Endodermal cell (in vitro differentiated cells): ENCODE results near the gene SLC39A9. TPM values are rescaled to one million over a fixed set of nuclear protein-coding genes. Genes with fewer than 3 reads are reported as not detected.

Source experiments
- DNase-seq: peaks from one replicate; pipeline ENCODE4 v3.0.0-alpha.2; 2017
- H3K27ac ChIP-seq: 2 replicates; pipeline ENCODE4 v1.5.1; 2013; ENCODE audit warnings: mild to moderate bottlenecking, low read depth, low read length, moderate library complexity
- H3K27me3 ChIP-seq: 2 replicates; pipeline ENCODE4 v1.6.1; 2013; ENCODE audit warnings: mild to moderate bottlenecking, low read length, moderate library complexity; ENCODE audit not compliant: insufficient read depth, control insufficient read depth, poor library complexity, severe bottlenecking
- H3K36me3 ChIP-seq: 2 replicates; pipeline ENCODE4 v1.7.0; 2013; ENCODE audit warnings: mild to moderate bottlenecking, low read length, moderate library complexity; ENCODE audit not compliant: control insufficient read depth, insufficient read depth
- H3K4me1 ChIP-seq: one replicate; pipeline ENCODE4 v1.7.0; 2013; ENCODE audit warnings: low read length; ENCODE audit not compliant: control insufficient read depth, insufficient read depth
- H3K4me3 ChIP-seq: 2 replicates; pipeline ENCODE4 v1.5.1; 2013; ENCODE audit warnings: mild to moderate bottlenecking, low read length, moderate library complexity
- H3K9ac ChIP-seq: 2 replicates; pipeline ENCODE4 v1.6.1; 2013; ENCODE audit warnings: mild to moderate bottlenecking, low read length, moderate library complexity; ENCODE audit not compliant: poor library complexity, severe bottlenecking; ENCODE audit errors: extremely low read depth
- H3K9me3 ChIP-seq: 2 replicates; pipeline ENCODE4 v1.6.1; 2013; ENCODE audit warnings: mild to moderate bottlenecking, low read length, moderate library complexity; ENCODE audit not compliant: control insufficient read depth
- H3K27ac Mint-ChIP-seq: 2 replicates; pipeline ENCODE4 v1.8.0; 2020; ENCODE audit warnings: mixed read lengths
- H3K27me3 Mint-ChIP-seq: 2 replicates; pipeline ENCODE4 v1.8.0; 2021; ENCODE audit warnings: mild to moderate bottlenecking, mixed read lengths; ENCODE audit not compliant: insufficient read depth
- H3K36me3 Mint-ChIP-seq: 2 replicates; pipeline ENCODE4 v1.8.0; 2020; ENCODE audit warnings: low read depth, mixed read lengths
- H3K4me1 Mint-ChIP-seq: 2 replicates; pipeline ENCODE4 v1.8.0; 2020; ENCODE audit warnings: mixed read lengths
- H3K4me3 Mint-ChIP-seq: 2 replicates; pipeline ENCODE4 v1.8.0; 2020; ENCODE audit warnings: mild to moderate bottlenecking, moderate library complexity, mixed read lengths
- H3K9me3 Mint-ChIP-seq: 2 replicates; pipeline ENCODE4 v1.8.0; 2020; ENCODE audit warnings: mild to moderate bottlenecking, mixed read lengths
- CTCF ChIP-seq: fragments of 200-600 bp; sonication (generic); conservative IDR thresholded peaks from 2 replicates; pipeline ENCODE4 v1.5.0; 2021; ENCODE audit warnings: antibody characterized with exemption, mild to moderate bottlenecking
- WGBS, 2 experiments: methylation state at CpG; one replicate each; pipeline versions ENCODE4 v1.1.5 to v1.1.7; 2013; ENCODE audit warnings: missing lambda C conversion rate in 2 of 2, mixed read lengths in 1 of 2; ENCODE audit not compliant: insufficient coverage in 1 of 2, insufficient read length in 1 of 2; 5-methylcytosine and 5-hydroxymethylcytosine counted together
- total RNA-seq, 2 donors: library from RNA; stranded (reverse); fragmentation: NEBNext Ultra II Directional in 1 of 2; extraction: Animal tissue kit (Norgen Biotek cat#: 25700) in 1 of 2; gene quantifications; 2 replicates in 1 of 2; 3 replicates in 1 of 2; pipeline ENCODE4 v1.2.1, GENCODE V29; 2021

SLC39A9 gene
- total RNA-seq, 2 donors from 2014 or later = 40.8 to 53.8 TPM

- DNase-seq = peak; percentile 80
- WGBS, 2 experiments = 93 to 94% methylated on average over 9 to 11 of the region's 12 CpGs
- H3K36me3 ChIP-seq = peaks cover 16% of the 10 kb centered on the region
- Mint-ChIP-seq H3K36me3 (peaks cover 9% of the 10 kb centered on the region), H3K9me3 (no peaks in the 10 kb centered on the region), H3K27ac (no peak overlapping the region), H3K4me3 (no peak overlapping the region), H3K4me1 (no peaks in the 10 kb centered on the region), H3K27me3 (no peaks in the 10 kb centered on the region)
- H3K4me3 ChIP-seq = no peak overlapping the region
- no peaks in the 10 kb centered on the region for H3K9me3 ChIP-seq
- no peak overlapping the region for H3K27ac ChIP-seq
- no peaks in the 10 kb centered on the region for H3K27me3 ChIP-seq
- no peak for TF ChIP-seq CTCF
- H3K9ac ChIP-seq = no peak overlapping the region
- no peaks in the 10 kb centered on the region for H3K4me1 ChIP-seq
Observed at GRCh38 chr14:69439521-69440270, 41.2 kb downstream of the SLC39A9 start.

GRCh38 chr14:69441948-69442347 is 43.5 kb downstream of the SLC39A9 start:
- H3K4me1 Mint-ChIP-seq = no peaks in the 10 kb centered on the region
- H3K36me3 Mint-ChIP-seq = peaks cover 13% of the 10 kb centered on the region
- Histone ChIP-seq H3K4me3 (no peak overlapping the region), H3K27me3 (no peaks in the 10 kb centered on the region), H3K9me3 (no peaks in the 10 kb centered on the region), H3K36me3 (peaks cover 18% of the 10 kb centered on the region), H3K9ac (no peak overlapping the region), H3K27ac (no peak overlapping the region), H3K4me1 (no peaks in the 10 kb centered on the region)
- H3K27me3 Mint-ChIP-seq = no peaks in the 10 kb centered on the region
- H3K27ac Mint-ChIP-seq = no peak overlapping the region
- TF ChIP-seq CTCF = no peak
- H3K9me3 Mint-ChIP-seq = no peaks in the 10 kb centered on the region
- WGBS, 2 experiments = 96% methylated on average over 5 of the region's 5 CpGs
- DNase-seq = no peak
- H3K4me3 Mint-ChIP-seq = no peak overlapping the region

- peaks cover 14% of the 10 kb centered on the region for H3K36me3 Mint-ChIP-seq
- Histone ChIP-seq H3K4me1 (no peaks in the 10 kb centered on the region), H3K9ac (no peak overlapping the region), H3K27ac (no peak overlapping the region), H3K4me3 (no peak overlapping the region), H3K36me3 (peaks cover 21% of the 10 kb centered on the region), H3K27me3 (no peaks in the 10 kb centered on the region), H3K9me3 (no peaks in the 10 kb centered on the region)
- DNase-seq = no peak
- TF ChIP-seq CTCF = no peak
- no peaks in the 10 kb centered on the region for H3K4me1 Mint-ChIP-seq
- H3K27ac Mint-ChIP-seq = no peak overlapping the region
- H3K9me3 Mint-ChIP-seq = no peaks in the 10 kb centered on the region
- no peaks in the 10 kb centered on the region for H3K27me3 Mint-ChIP-seq
- 92 to 95% methylated on average over 5 of the region's 5 CpGs for WGBS, 2 experiments
- no peak overlapping the region for H3K4me3 Mint-ChIP-seq
Observed at GRCh38 chr14:69443296-69443805, 44.9 kb downstream of the SLC39A9 start.
